ENCODE measurements around the gene TRERF1.

DNA sequence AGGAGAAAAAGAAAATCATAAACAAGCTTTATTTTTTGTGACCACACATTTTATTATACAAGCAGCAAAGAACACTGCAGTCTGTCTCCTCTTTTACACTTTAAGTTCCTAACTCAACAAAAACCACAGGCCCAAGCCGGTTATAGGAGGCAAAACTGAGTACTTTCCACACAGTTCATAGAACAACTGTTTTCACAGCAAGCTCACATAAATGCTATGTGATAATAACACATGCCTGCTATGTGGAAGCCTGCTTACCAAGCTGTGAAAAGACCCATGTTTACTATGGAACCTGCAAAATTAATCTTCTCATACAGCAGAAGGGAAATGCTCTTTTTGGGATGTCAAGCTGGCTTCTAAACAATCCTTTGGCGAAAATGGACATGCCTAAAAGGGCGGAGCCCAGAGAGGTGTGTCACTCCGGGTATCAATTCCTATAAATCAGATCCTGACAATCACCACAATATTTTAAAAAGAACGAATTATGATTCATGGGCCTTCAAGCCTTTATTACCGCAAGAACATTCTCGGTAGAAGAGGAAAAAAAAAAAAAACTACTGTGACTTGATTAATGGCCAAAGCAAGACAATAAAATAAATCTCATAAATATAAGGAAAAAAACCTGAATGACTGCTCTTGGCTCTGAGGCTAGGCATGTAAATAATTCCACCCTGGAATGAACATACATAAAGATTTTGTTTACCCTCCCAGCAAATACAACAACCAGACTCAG, 2.6 kb downstream of the TRERF1 start:
- TF ChIP-seq, protein P1, sequence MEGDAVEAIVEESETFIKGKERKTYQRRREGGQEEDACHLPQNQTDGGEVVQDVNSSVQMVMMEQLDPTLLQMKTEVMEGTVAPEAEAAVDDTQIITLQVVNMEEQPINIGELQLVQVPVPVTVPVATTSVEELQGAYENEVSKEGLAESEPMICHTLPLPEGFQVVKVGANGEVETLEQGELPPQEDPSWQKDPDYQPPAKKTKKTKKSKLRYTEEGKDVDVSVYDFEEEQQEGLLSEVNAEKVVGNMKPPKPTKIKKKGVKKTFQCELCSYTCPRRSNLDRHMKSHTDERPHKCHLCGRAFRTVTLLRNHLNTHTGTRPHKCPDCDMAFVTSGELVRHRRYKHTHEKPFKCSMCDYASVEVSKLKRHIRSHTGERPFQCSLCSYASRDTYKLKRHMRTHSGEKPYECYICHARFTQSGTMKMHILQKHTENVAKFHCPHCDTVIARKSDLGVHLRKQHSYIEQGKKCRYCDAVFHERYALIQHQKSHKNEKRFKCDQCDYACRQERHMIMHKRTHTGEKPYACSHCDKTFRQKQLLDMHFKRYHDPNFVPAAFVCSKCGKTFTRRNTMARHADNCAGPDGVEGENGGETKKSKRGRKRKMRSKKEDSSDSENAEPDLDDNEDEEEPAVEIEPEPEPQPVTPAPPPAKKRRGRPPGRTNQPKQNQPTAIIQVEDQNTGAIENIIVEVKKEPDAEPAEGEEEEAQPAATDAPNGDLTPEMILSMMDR (IDR thresholded peaks at IDR 0.05): no peak
- TF ChIP-seq POLR2A (IDR thresholded peaks at IDR 0.05): no peak
